Bronchial epithelial cell (primary cell): ENCODE data around the gene ZNF140. TPM values are rescaled to one million over a fixed set of nuclear protein-coding genes. Genes with fewer than 3 reads are reported as not detected.
A peak's percentile ranks its signal among the peaks of the same experiment; 100 is the strongest.

Source experiments
- DNase-seq: peaks from one replicate; pipeline ENCODE4 v3.0.0-alpha.2; 2010; ENCODE audit warnings: low read depth
- FAIRE-seq: peaks from 2 replicates; lab custom pipeline; 2011; peaks lifted over from hg19 to GRCh38; lab: Jason Lieb, UNC
- H3K27me3 ChIP-seq: 2 replicates; pipeline ENCODE4 v1.5.1; 2011; ENCODE audit warnings: low read length; ENCODE audit not compliant: control insufficient read depth, insufficient read depth
- H3K36me3 ChIP-seq: 2 replicates; pipeline ENCODE4 v1.5.1; 2011; ENCODE audit warnings: low read length; ENCODE audit not compliant: control insufficient read depth, insufficient read depth
- H3K4me3 ChIP-seq: 2 replicates; pipeline ENCODE4 v1.5.1; 2011; ENCODE audit warnings: mild to moderate bottlenecking, low read depth, low read length, control low read depth
- total RNA-seq: library from RNA; depleted of rRNA; stranded (reverse); fragments of >200 nt; gene quantifications from 2 replicates; pipeline ENCODE4 v1.2.1, GENCODE V29; 2014
- TF ChIP-seq, protein P1 (sequence below): IDR thresholded peaks from 2 replicates; pipeline ENCODE4 v1.5.1; 2011; ENCODE audit warnings: mild to moderate bottlenecking, moderate library complexity, low read length, control low read depth, inconsistent platforms; ENCODE audit not compliant: insufficient read depth, severe bottlenecking

Gene ZNF140
- 19.2 and 37.3 TPM in 2 replicates for total RNA-seq

DNA sequence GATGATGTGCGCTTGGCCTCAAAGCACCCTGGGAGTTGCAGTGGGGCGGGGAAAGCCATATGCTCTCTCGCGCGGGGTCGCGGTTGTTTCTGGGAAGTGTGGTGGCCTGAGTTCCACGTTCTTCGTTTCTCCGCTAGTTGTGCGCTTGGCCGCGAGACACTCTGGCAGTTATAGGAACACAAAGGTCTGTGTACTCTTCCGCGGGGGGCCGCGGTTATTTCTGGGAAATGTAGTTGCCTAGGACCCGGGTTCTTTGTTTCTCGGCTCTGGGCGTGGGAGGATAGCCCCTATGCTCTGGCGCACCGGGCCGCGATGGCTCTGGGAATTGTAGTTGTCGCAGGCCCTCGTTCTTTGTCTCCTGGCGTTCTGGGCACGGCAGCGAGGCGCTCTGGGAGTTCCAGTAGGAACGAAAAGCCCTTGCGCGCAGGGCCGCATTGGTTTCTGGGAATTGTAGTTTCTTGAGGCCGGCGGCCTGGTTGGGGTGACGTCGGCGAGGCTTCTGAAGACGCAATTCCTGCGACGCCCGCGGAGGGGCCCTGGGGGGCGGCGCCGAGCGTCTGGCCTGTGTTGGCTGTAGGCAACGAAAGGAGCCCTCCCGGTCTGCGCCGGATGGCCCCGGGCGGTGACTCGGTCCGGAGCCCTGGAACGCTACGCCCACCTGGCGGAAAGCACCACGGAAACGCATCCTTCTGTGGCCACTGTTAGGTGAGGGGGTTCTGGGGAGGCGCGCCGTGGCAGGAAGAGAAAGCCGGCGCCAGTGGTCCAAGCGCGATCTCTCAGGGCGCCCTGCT, at the start of gene ZNF140:
ZNF140 (plus strand) TSS at position 556 of the 791 bp plus-strand sequence. CDS start 398 bp downstream, outside the sequence.
- TF ChIP-seq, protein P1, sequence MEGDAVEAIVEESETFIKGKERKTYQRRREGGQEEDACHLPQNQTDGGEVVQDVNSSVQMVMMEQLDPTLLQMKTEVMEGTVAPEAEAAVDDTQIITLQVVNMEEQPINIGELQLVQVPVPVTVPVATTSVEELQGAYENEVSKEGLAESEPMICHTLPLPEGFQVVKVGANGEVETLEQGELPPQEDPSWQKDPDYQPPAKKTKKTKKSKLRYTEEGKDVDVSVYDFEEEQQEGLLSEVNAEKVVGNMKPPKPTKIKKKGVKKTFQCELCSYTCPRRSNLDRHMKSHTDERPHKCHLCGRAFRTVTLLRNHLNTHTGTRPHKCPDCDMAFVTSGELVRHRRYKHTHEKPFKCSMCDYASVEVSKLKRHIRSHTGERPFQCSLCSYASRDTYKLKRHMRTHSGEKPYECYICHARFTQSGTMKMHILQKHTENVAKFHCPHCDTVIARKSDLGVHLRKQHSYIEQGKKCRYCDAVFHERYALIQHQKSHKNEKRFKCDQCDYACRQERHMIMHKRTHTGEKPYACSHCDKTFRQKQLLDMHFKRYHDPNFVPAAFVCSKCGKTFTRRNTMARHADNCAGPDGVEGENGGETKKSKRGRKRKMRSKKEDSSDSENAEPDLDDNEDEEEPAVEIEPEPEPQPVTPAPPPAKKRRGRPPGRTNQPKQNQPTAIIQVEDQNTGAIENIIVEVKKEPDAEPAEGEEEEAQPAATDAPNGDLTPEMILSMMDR: no peak
- Histone ChIP-seq H3K36me3 (peaks cover 11% of the 10 kb centered on the region), H3K27me3 (no peaks in the 10 kb centered on the region), H3K4me3 (peak within 1 kb of the TSS; percentile 89)
- FAIRE-seq (no peak), DNase-seq (peak; percentile 89)

DNA sequence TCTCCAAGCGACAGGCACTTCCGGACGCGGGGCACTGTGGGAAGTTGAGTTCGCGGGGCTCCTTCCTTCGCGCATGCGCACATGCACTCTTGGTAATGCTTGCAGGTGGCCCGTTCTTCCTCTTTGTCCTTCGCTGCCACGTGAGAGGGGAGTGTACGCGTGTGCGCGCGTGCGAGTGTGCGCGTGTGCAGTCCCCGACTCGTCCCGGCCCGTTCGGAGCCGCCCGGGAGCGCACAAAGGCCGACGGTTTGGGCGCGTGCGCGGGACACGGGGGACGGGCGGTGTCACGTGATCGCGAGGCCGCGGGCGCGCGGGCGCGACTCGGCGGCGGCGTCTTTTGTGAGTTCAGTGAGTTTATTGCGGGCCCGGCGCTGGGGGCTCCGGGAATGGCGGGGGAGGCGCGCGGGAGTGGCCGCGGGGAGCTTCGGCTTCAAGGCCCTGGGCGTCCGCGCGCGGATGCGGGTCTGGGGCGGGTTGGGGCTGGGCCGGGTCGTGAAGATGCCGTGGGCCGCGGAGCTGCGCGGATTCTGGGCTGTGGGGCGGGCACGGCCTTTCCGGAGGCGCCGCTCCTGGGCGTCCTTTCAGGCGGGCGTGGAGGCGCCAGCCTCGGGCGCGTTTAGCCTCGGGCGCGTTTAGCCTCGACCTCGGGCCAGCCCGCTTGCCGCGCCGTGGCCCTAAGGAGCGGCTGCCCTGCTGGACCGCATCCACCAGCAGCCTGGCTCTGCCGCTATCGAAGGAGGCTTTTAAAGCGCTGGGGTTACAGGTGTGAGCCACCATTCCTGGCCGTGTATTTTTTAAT, 43.3 kb upstream of the ZNF140 start, which contains the start of gene ZNF84:
ZNF84 (plus strand) TSS at position 303 of the 799 bp plus-strand sequence. CDS start 3,959 bp downstream, outside the sequence.
- H3K4me3 ChIP-seq: peak within 1 kb of the TSS; percentile 72
- FAIRE-seq: no peak
- TF ChIP-seq, protein P1: no peak
- peaks cover 4% of the 10 kb centered on the region for H3K36me3 ChIP-seq
- DNase-seq: peak; percentile 93
- no peaks in the 10 kb centered on the region for H3K27me3 ChIP-seq

DNA sequence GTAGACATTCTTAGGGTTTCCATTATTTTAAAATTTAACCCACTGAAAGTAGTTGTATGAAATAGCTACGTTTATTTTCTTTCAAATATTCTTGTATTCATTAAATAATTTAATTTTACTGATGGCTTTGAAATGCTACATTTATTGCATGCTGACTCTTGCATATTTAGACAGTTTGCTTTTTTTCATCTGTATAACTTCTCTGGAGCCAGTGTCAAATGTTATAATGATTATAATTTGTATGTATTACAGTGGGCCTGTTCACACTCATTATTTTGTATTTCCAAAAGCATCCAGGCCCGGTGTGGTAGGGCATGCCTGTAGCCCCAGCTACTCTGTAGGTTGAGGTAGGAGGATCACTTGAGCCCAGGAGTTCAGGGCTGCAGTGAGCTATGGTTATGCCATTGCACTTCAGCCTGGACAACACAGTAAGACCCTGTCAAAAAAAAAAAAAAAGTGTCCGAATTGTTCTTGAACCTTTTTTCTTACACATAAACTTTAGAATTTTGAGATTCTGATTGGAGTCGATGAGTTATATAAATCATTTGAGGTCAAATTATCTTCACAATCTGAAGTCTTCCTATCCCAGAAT, 42.5 kb upstream of the ZNF140 start:
- TF ChIP-seq, protein P1: no peak
- peak overlapping the region; percentile 72 for H3K4me3 ChIP-seq
- H3K36me3 ChIP-seq: peaks cover 4% of the 10 kb centered on the region
- FAIRE-seq: no peak
- H3K27me3 ChIP-seq: no peaks in the 10 kb centered on the region
- DNase-seq: no peak

DNA sequence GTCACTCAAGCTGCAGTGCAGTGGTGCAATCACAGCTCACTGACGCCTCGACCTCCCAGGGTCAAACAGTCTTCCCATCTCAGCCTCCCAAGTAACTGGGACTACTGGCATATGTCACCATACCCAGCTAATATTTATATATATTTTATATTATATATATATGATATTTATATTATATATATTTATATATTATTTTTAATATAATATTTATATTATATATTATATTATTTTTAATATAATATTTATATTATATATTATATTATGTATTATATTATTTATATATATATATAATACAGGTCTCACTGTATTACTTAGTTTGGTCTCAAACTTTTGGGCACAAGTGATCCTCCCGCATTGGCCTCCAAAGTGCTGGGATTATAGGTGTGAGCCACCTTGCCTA, 34.0 kb upstream of the ZNF140 start:
- TF ChIP-seq, protein P1: no peak
- DNase-seq (no peak), FAIRE-seq (no peak)
- Histone ChIP-seq H3K36me3 (peaks cover 21% of the 10 kb centered on the region), H3K4me3 (no peak overlapping the region), H3K27me3 (no peaks in the 10 kb centered on the region)

DNA sequence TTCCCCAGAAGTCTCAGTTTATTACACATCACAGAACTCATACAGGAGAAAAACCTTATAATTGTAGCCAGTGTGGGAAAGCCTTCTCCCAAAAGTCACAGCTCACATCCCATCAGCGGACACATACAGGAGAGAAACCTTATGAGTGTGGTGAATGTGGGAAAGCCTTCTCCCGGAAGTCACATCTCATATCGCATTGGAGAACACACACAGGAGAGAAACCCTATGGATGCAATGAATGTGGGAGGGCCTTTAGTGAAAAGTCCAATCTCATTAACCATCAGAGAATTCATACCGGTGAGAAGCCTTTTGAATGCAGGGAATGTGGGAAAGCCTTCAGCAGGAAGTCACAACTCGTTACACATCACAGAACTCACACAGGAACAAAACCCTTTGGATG, 23.3 kb upstream of the ZNF140 start:
- Histone ChIP-seq H3K27me3 (no peaks in the 10 kb centered on the region), H3K36me3 (no peaks in the 10 kb centered on the region), H3K4me3 (no peak overlapping the region)
- FAIRE-seq: no peak
- TF ChIP-seq, protein P1: no peak
- no peak for DNase-seq
